ENCODE data around the gene ISG15.
A peak's percentile ranks its signal among the peaks of the same experiment; 100 is the strongest.

DNA sequence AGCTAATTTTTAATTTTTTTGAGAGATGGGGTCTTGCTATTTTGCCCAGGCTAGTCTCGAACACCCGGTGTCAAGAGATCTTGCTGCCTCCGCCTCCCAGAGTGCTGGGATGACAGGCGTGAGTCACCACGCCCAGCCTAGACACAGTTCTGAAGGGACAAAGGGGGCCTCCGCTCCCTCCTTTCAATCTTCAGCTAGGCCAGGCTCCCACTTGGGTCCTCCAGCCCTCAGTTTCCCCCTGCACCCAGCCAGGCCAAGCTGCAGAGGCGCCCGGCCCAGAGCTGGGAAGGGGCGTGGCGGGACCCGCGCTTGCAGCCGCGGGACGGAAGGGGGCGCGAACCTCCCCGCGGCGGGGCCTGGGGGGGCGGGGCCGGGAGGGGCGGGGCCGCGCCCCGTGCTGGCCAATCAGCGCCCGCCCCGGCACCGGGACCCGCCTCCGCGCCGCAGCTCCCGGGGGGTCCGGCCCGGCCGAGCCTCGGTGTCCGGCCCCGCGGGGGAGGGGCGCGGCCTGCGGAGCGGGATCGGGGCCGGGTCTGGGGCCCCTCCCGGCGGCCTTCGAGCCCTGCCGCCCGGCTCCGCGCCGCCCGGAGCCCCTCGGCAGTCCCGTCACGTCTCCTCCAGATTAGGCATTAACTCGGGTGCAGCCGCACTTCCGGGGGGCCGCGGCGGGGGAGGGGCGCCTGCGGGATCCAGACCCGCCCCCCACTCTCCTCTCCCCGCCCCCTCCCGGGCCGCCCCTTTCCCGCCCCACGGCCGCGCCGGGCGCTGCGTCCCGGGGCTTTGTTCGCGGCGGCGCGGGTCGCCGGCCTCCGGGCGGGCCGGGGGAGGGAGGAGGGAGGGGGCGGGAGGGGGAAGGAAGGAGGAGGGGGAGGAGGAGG is 6.1 kb downstream of the ISG15 start:
- TF ChIP-seq PCBP1 (IDR thresholded peaks at IDR 0.05; ENCODE audit: low read depth, low read length, poor library complexity, severe bottlenecking) (no peak), POLR2AphosphoS5 (IDR thresholded peaks at IDR 0.05; ENCODE audit: control insufficient read depth, insufficient read depth, low read depth, low read length) (no peak; the same call in 1 of the 2 replicates), RAD51 (IDR thresholded peaks at IDR 0.05; ENCODE audit: borderline replicate concordance, low read depth) (no peak), NCOR1 (IDR thresholded peaks at IDR 0.05) (no peak), SREBF1 (IDR thresholded peaks at IDR 0.05; ENCODE audit: borderline replicate concordance, low read depth, low read length) (no peak), ELF1 (tag; IDR thresholded peaks at IDR 0.05) (peak; percentile 91), RBM22 (IDR thresholded peaks at IDR 0.05; ENCODE audit: low read depth, low read length, poor library complexity, severe bottlenecking) (no peak), EGR1 (conservative IDR thresholded peaks at IDR 0.05) (no peak), KDM1A (IDR thresholded peaks at IDR 0.05) (peak; percentile 49 to 77; a peak in 3 of 4 replicates)
- TF ChIP-seq, protein P1, sequence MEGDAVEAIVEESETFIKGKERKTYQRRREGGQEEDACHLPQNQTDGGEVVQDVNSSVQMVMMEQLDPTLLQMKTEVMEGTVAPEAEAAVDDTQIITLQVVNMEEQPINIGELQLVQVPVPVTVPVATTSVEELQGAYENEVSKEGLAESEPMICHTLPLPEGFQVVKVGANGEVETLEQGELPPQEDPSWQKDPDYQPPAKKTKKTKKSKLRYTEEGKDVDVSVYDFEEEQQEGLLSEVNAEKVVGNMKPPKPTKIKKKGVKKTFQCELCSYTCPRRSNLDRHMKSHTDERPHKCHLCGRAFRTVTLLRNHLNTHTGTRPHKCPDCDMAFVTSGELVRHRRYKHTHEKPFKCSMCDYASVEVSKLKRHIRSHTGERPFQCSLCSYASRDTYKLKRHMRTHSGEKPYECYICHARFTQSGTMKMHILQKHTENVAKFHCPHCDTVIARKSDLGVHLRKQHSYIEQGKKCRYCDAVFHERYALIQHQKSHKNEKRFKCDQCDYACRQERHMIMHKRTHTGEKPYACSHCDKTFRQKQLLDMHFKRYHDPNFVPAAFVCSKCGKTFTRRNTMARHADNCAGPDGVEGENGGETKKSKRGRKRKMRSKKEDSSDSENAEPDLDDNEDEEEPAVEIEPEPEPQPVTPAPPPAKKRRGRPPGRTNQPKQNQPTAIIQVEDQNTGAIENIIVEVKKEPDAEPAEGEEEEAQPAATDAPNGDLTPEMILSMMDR (IDR thresholded peaks at IDR 0.05 in 2 of 3, conservative IDR thresholded peaks at IDR 0.05 in 1 of 3; ENCODE audit: insufficient read depth in 2 of 3, low read depth in 1 of 3, low read length in 3 of 3) = peak; percentile 40 to 74 (median 59); a peak in 4 of 6 replicates
- TF ChIP-seq, protein P2, sequence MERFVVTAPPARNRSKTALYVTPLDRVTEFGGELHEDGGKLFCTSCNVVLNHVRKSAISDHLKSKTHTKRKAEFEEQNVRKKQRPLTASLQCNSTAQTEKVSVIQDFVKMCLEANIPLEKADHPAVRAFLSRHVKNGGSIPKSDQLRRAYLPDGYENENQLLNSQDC (CRISPR knock-in tag; IDR thresholded peaks at IDR 0.05) = no peak
- TF ChIP-seq, protein P3, sequence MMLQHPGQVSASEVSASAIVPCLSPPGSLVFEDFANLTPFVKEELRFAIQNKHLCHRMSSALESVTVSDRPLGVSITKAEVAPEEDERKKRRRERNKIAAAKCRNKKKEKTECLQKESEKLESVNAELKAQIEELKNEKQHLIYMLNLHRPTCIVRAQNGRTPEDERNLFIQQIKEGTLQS (IDR thresholded peaks at IDR 0.05) = peak; percentile 49; the same call in 1 of the 2 replicates
- TF ChIP-seq, protein P3 (CRISPR knock-in tag; conservative IDR thresholded peaks at IDR 0.05) = no peak
- TF ChIP-seq, protein P4, sequence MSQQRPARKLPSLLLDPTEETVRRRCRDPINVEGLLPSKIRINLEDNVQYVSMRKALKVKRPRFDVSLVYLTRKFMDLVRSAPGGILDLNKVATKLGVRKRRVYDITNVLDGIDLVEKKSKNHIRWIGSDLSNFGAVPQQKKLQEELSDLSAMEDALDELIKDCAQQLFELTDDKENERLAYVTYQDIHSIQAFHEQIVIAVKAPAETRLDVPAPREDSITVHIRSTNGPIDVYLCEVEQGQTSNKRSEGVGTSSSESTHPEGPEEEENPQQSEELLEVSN (IDR thresholded peaks at IDR 0.05; ENCODE audit: borderline replicate concordance in 1 of 2, extremely low read depth in 1 of 2, insufficient read depth in 1 of 2, insufficient read length in 1 of 2, low read depth in 1 of 2, low read length in 1 of 2, poor library complexity in 1 of 2, severe bottlenecking in 1 of 2) = peak in 1 of 2 experiments; percentile 60
